Breast epithelium (tissue), 3 donors: ENCODE measurements around the gene CDCA4.

Experiments
- POLR2A ChIP-seq: fragments of 450-650 bp; IDR thresholded peaks from one replicate; pipeline ENCODE4 v1.6.1; 2016; ENCODE audit warnings: antibody characterized with exemption, mild to moderate bottlenecking, moderate library complexity
- TF ChIP-seq, protein P1 (sequence below), 3 donors: fragments of 450-650 bp; IDR thresholded peaks; one replicate each; pipeline ENCODE4 v1.5.1; 2016 to 2017; ENCODE audit warnings: antibody characterized with exemption in 3 of 3, mild to moderate bottlenecking in 3 of 3, moderate library complexity in 3 of 3

DNA sequence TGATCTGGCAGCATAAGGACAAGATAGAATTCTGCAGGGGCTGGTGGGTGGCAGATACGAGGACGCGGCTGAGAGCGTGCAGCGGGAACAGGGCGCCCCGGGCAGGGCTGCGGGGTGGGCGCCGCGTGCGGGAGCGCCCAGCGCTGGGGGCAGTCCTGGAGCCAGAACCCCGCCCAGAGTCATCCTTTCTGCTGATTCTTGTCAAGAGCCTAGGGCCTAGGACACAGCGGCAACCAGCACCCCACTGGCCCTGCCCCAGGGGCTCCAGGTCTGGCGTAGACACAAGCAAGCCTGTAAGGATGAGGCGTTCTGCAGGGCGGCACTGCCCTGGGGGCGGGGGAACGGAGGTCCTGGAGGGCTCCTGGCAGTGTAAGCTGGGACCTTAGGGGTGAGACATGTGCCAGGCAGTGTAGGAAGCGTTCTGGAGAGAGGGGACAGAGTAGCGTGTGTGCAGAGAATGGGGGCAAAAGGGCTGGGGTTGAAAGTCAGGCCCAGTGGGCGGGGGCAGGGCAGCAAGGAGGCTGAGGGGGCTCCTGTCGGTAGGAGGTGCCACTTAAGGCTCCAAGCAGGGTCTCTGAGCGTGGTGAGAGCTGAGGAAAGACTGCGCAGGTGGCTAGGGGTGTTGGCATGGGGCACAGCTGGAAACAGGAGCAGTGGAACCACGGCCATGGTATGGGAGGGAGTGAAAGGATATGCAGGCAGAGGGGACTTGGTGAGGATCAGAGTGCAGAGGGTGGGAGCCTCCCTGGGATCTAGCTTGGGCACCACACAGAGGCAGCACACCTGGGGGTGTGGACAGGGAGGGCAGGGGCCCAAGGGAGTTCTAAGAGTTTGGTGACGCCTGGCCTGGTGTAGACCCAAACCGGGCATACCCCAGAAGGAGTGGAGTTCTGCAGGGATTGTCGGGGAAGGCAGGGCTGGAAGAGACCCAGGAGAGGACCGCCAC is 41.9 kb downstream of the CDCA4 start:
- TF ChIP-seq, protein P1, sequence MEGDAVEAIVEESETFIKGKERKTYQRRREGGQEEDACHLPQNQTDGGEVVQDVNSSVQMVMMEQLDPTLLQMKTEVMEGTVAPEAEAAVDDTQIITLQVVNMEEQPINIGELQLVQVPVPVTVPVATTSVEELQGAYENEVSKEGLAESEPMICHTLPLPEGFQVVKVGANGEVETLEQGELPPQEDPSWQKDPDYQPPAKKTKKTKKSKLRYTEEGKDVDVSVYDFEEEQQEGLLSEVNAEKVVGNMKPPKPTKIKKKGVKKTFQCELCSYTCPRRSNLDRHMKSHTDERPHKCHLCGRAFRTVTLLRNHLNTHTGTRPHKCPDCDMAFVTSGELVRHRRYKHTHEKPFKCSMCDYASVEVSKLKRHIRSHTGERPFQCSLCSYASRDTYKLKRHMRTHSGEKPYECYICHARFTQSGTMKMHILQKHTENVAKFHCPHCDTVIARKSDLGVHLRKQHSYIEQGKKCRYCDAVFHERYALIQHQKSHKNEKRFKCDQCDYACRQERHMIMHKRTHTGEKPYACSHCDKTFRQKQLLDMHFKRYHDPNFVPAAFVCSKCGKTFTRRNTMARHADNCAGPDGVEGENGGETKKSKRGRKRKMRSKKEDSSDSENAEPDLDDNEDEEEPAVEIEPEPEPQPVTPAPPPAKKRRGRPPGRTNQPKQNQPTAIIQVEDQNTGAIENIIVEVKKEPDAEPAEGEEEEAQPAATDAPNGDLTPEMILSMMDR (IDR thresholded peaks at IDR 0.05), result no peak
- TF ChIP-seq POLR2A, result no peak
